H9 (cell line): Measurements from ENCODE around the gene KIAA1549. TPM values are rescaled to one million over a fixed set of nuclear protein-coding genes. Genes with fewer than 3 reads are reported as not detected.

ENCODE experiments used
- DNase-seq: peaks from one replicate; pipeline ENCODE4 v3.0.0-alpha.2; 2017
- H2AFZ ChIP-seq: one replicate; pipeline ENCODE4 v1.6.1; 2013; ENCODE audit warnings: mild to moderate bottlenecking, low read length, control low read depth, moderate library complexity
- H2AK5ac ChIP-seq: 2 replicates; pipeline ENCODE4 v1.6.1; 2013; ENCODE audit warnings: low read length, control low read depth, mixed read lengths; ENCODE audit not compliant: insufficient read length
- H2BK120ac ChIP-seq: one replicate; pipeline ENCODE4 v1.6.1; 2013; ENCODE audit warnings: low read depth, mild to moderate bottlenecking, low read length, control low read depth, inconsistent platforms; ENCODE audit not compliant: poor library complexity, severe bottlenecking
- H2BK12ac ChIP-seq: 2 replicates; pipeline ENCODE4 v1.6.1; 2013; ENCODE audit warnings: low read length, control low read depth, mixed read lengths, low read depth; ENCODE audit not compliant: insufficient read length
- H2BK15ac ChIP-seq: 2 replicates; pipeline ENCODE4 v1.6.1; 2013; ENCODE audit warnings: low read depth, low read length, control low read depth
- H2BK20ac ChIP-seq: one replicate; pipeline ENCODE4 v1.6.1; 2013; ENCODE audit warnings: low read depth, mild to moderate bottlenecking, low read length, control low read depth, inconsistent platforms; ENCODE audit not compliant: poor library complexity, severe bottlenecking
- H2BK5ac ChIP-seq: 2 replicates; pipeline ENCODE4 v1.6.1; 2013; ENCODE audit warnings: low read length, control low read depth, mixed read lengths; ENCODE audit not compliant: insufficient read length
- H3K14ac ChIP-seq: 2 replicates; pipeline ENCODE4 v1.6.1; 2013; ENCODE audit warnings: low read length, control low read depth; ENCODE audit not compliant: insufficient read depth
- H3K18ac ChIP-seq: 2 replicates; pipeline ENCODE4 v1.6.1; 2013; ENCODE audit warnings: low read depth, mild to moderate bottlenecking, mixed read lengths, low read length, control low read depth; ENCODE audit not compliant: insufficient read length
- H3K23ac ChIP-seq: 2 replicates; pipeline ENCODE4 v1.6.1; 2013; ENCODE audit warnings: low read length, control low read depth, mixed read lengths, low read depth; ENCODE audit not compliant: insufficient read length
- H3K23me2 ChIP-seq: 2 replicates; pipeline ENCODE4 v1.6.1; 2013; ENCODE audit warnings: low read depth, mild to moderate bottlenecking, mixed read lengths, low read length, control low read depth; ENCODE audit not compliant: insufficient read length, poor library complexity, severe bottlenecking
- H3K27ac ChIP-seq: 2 replicates; pipeline ENCODE4 v1.5.1; 2013; ENCODE audit warnings: low read length, control low read depth, mixed read lengths, low read depth; ENCODE audit not compliant: insufficient read length
- H3K27me3 ChIP-seq: 2 replicates; pipeline ENCODE4 v1.6.1; 2013; ENCODE audit warnings: low read length, control low read depth, inconsistent platforms; ENCODE audit not compliant: insufficient read depth
- H3K4ac ChIP-seq: 2 replicates; pipeline ENCODE4 v1.6.1; 2013; ENCODE audit warnings: low read depth, mild to moderate bottlenecking, control low read depth, inconsistent platforms, low read length, moderate library complexity
- H3K4me1 ChIP-seq: 2 replicates; pipeline ENCODE4 v1.6.1; 2013; ENCODE audit warnings: low read length, control low read depth, inconsistent platforms; ENCODE audit not compliant: insufficient read depth
- H3K4me2 ChIP-seq: 2 replicates; pipeline ENCODE4 v1.6.1; 2013; ENCODE audit warnings: low read length, control low read depth, mixed read lengths; ENCODE audit not compliant: insufficient read length, insufficient read depth
- H3K56ac ChIP-seq: 2 replicates; pipeline ENCODE4 v1.6.1; 2013; ENCODE audit warnings: low read depth, mild to moderate bottlenecking, mixed read lengths, low read length, control low read depth; ENCODE audit not compliant: insufficient read length
- H3K79me1 ChIP-seq: 2 replicates; pipeline ENCODE4 v1.6.1; 2013; ENCODE audit warnings: low read depth, mild to moderate bottlenecking, moderate library complexity, low read length, control low read depth, inconsistent platforms; ENCODE audit not compliant: insufficient read depth, poor library complexity, severe bottlenecking
- H3K79me2 ChIP-seq: 2 replicates; pipeline ENCODE4 v1.6.1; 2013; ENCODE audit warnings: low read length, control low read depth, inconsistent platforms; ENCODE audit not compliant: insufficient read depth
- H3K9ac ChIP-seq: 2 replicates; pipeline ENCODE4 v1.6.1; 2013; ENCODE audit warnings: low read length, control low read depth, mixed read lengths; ENCODE audit not compliant: insufficient read length; ENCODE audit errors: extremely low read depth
- H3K9me3 ChIP-seq: one replicate; pipeline ENCODE4 v1.6.1; 2013; ENCODE audit warnings: low read depth, low read length, inconsistent platforms; ENCODE audit not compliant: control insufficient read depth
- H3T11ph ChIP-seq: one replicate; pipeline ENCODE4 v1.6.1; 2013; ENCODE audit warnings: mild to moderate bottlenecking, low read length, control low read depth, inconsistent platforms
- H4K20me1 ChIP-seq: one replicate; pipeline ENCODE4 v1.6.1; 2013; ENCODE audit not compliant: control insufficient read depth, insufficient read length, insufficient read depth
- H4K5ac ChIP-seq: 2 replicates; pipeline ENCODE4 v1.6.1; 2013; ENCODE audit warnings: low read depth, mild to moderate bottlenecking, mixed read lengths, low read length, control low read depth; ENCODE audit not compliant: insufficient read length
- H4K8ac ChIP-seq: replicated peaks from 2 replicates; pipeline ENCODE4 v1.6.1; 2013; ENCODE audit warnings: low read length, control low read depth, mixed read lengths, low read depth; ENCODE audit not compliant: insufficient read length
- H4K91ac ChIP-seq: 2 replicates; pipeline ENCODE4 v1.6.1; 2013; ENCODE audit warnings: low read depth, mild to moderate bottlenecking, moderate library complexity, mixed read lengths, low read length, control low read depth; ENCODE audit not compliant: insufficient read length
- H3K27ac Mint-ChIP-seq, 3 experiments: 2 replicates in 2 of 3; 3 replicates in 1 of 3; pipeline ENCODE4 v1.8.0; 2020 to 2021; ENCODE audit warnings: mixed read lengths in 3 of 3, mild to moderate bottlenecking in 1 of 3, moderate library complexity in 1 of 3
- H3K27me3 Mint-ChIP-seq: 2 replicates; pipeline ENCODE4 v1.8.0; 2021; ENCODE audit warnings: low read depth, mild to moderate bottlenecking, moderate library complexity, mixed read lengths
- H3K36me3 Mint-ChIP-seq, 3 experiments: 2 replicates in 2 of 3; 3 replicates in 1 of 3; pipeline ENCODE4 v1.8.0; 2020 to 2021; ENCODE audit warnings: low read depth in 3 of 3, mixed read lengths in 3 of 3; ENCODE audit not compliant: insufficient read depth in 1 of 3
- H3K4me1 Mint-ChIP-seq, 2 experiments: 2 replicates each; pipeline ENCODE4 v1.8.0; 2020; ENCODE audit warnings: mixed read lengths in 2 of 2
- H3K4me3 Mint-ChIP-seq, 2 experiments: 2 replicates in 1 of 2; 3 replicates in 1 of 2; pipeline ENCODE4 v1.8.0; 2020 to 2021; ENCODE audit warnings: mild to moderate bottlenecking in 2 of 2, mixed read lengths in 2 of 2, moderate library complexity in 1 of 2
- H3K9me3 Mint-ChIP-seq, 2 experiments: 2 replicates in 1 of 2; 3 replicates in 1 of 2; pipeline ENCODE4 v1.8.0; 2020; ENCODE audit warnings: mild to moderate bottlenecking in 2 of 2, mixed read lengths in 2 of 2, moderate library complexity in 1 of 2
- WGBS: extraction: QIAGEN DNeasy Blood & Tissue Kit; methylation state at CpG from one replicate; pipeline ENCODE4 v1.1.7; 2013; ENCODE audit warnings: missing lambda C conversion rate, low lambda C conversion rate, mixed read lengths; ENCODE audit not compliant: insufficient read length; ENCODE audit errors: extremely low coverage; 5-methylcytosine and 5-hydroxymethylcytosine counted together
- total RNA-seq: library from RNA; stranded (reverse); gene quantifications from 2 replicates; pipeline ENCODE4 v1.2.1, GENCODE V29; 2021
- TF ChIP-seq, protein P1 (sequence below): fragments of 200-600 bp; sonication (generic); conservative IDR thresholded peaks from 3 replicates; pipeline ENCODE4 v1.8.0; 2021; ENCODE audit warnings: antibody characterized with exemption, mild to moderate bottlenecking

The KIAA1549 gene
- total RNA-seq, 1 experiment from 2014 or later = 11.9 TPM

DNA sequence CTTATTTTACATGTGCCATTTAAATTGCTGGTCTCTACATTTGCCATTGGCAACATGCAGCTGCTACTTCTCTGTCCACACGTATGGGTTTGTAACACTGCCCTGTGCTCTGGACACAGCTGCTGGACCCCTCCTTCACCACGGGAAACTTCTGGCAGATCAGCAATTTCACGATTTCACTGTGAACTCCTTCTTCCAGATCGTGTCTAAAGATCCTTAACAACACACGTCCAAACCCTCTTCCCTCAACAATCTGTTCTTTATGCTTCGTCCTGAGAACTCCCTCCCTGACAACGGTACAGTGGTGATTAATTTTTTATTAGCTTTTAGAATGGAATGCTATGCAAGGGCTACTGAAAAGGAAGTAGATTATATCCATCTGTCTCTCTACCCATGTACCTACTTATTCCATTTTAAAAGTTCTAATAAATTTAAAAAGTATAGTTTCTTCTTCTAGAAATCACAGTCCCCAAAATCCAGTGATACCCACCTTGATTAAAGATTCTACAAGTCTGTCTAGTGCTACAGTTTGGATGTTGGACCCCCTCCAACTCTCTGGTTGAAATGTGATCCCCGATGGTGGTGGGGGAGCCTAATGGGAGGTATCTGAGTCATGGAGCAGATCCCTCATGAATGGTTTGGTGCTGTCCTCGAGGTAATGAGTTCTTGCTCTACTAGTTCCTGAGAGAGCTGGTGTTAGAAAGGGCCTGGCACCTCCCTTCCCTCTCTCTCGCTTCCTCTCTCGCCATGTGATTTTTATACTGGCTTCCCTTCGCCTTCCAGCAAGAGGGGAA lies 81.0 kb downstream of the KIAA1549 start:
- Histone ChIP-seq H3K56ac (no peak overlapping the region), H3K79me2 (no peaks in the 10 kb centered on the region), H3K14ac (no peak overlapping the region), H3T11ph (no peak overlapping the region), H4K8ac (no peak overlapping the region), H4K20me1 (no peaks in the 10 kb centered on the region), H2BK5ac (no peak overlapping the region), H3K4me1 (no peaks in the 10 kb centered on the region), H3K23me2 (no peaks in the 10 kb centered on the region), H3K79me1 (no peaks in the 10 kb centered on the region), H2BK120ac (no peak overlapping the region), H2BK20ac (no peak overlapping the region), H3K27ac (no peak overlapping the region), H3K27me3 (no peaks in the 10 kb centered on the region), H3K4ac (no peak overlapping the region), H2AK5ac (no peak overlapping the region), H3K18ac (no peak overlapping the region), H3K4me2 (no peak overlapping the region), H3K9me3 (no peaks in the 10 kb centered on the region), H2BK15ac (no peak overlapping the region), H2AFZ (no peak overlapping the region), H4K91ac (no peak overlapping the region), H3K9ac (no peak overlapping the region), H4K5ac (no peak overlapping the region), H2BK12ac (no peak overlapping the region), H3K23ac (no peak overlapping the region)
- Mint-ChIP-seq H3K4me3 (no peak overlapping the region), H3K9me3 (no peaks in the 10 kb centered on the region), H3K27me3 (no peaks in the 10 kb centered on the region), H3K4me1 (0 out of 4 replicates have a peak, but pooled peaks cover 2 to 3% of the 10 kb centered on the region in 2 experiments), H3K27ac (peak overlapping the region in 2 of 3 experiments; percentile 18 to 93; a peak in 3 of 7 replicates), H3K36me3 (peaks cover 26 to 59% (median 31%) of the 10 kb centered on the region in 3 experiments; a peak in 6 of 7 replicates)
- DNase-seq = no peak
- whole genome bisulfite sequencing = 100% methylated on average over 2 of the region's 12 CpGs
- TF ChIP-seq, protein P1, sequence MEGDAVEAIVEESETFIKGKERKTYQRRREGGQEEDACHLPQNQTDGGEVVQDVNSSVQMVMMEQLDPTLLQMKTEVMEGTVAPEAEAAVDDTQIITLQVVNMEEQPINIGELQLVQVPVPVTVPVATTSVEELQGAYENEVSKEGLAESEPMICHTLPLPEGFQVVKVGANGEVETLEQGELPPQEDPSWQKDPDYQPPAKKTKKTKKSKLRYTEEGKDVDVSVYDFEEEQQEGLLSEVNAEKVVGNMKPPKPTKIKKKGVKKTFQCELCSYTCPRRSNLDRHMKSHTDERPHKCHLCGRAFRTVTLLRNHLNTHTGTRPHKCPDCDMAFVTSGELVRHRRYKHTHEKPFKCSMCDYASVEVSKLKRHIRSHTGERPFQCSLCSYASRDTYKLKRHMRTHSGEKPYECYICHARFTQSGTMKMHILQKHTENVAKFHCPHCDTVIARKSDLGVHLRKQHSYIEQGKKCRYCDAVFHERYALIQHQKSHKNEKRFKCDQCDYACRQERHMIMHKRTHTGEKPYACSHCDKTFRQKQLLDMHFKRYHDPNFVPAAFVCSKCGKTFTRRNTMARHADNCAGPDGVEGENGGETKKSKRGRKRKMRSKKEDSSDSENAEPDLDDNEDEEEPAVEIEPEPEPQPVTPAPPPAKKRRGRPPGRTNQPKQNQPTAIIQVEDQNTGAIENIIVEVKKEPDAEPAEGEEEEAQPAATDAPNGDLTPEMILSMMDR = no peak
